ENCODE measurements around the gene HYKK. TPM values are rescaled to one million over a fixed set of nuclear protein-coding genes. Genes with fewer than 3 reads are reported as not detected.
"Not testable (repeated sequence)": the region's sequence is repeated elsewhere in the genome, so short reads cannot be mapped to it uniquely, and the experiment has no call there.

HYKK gene
- total RNA-seq, 1 donor from 2014 or later, result 4.3 TPM

- no peaks in the 10 kb centered on the region for H3K36me3 Mint-ChIP-seq (ENCODE audit: insufficient read depth)
- H3K27ac Mint-ChIP-seq, result no peak overlapping the region
- H3K4me1 Mint-ChIP-seq (ENCODE audit: low read depth), result peaks cover 6% of the 10 kb centered on the region
- no peak for DNase-seq (ENCODE audit: low spot score, unreplicated experiment)
- TF ChIP-seq CTCF (IDR thresholded peaks at IDR 0.05; ENCODE audit: unreplicated experiment), result no peak
- H3K9me3 Mint-ChIP-seq (ENCODE audit: low read depth), result no peaks in the 10 kb centered on the region
- H3K27me3 Mint-ChIP-seq, result no peaks in the 10 kb centered on the region
- H3K4me3 Mint-ChIP-seq (ENCODE audit: low read depth), result no peak overlapping the region
Observed at GRCh38 chr15:78533331-78533730, 26.0 kb downstream of the HYKK start.

GRCh38 chr15:78536134-78536533, 28.8 kb downstream of the HYKK start:
- Mint-ChIP-seq H3K4me3 (ENCODE audit: low read depth) (no peak overlapping the region), H3K4me1 (ENCODE audit: low read depth) (peaks cover 6% of the 10 kb centered on the region)

GRCh38 chr15:78537266-78537905, 30.0 kb downstream of the HYKK start:
- H3K4me3 Mint-ChIP-seq (ENCODE audit: low read depth), result no peak overlapping the region
- H3K27ac Mint-ChIP-seq, result no peak overlapping the region

More at GRCh38 chr15:78536134-78536533, 28.8 kb downstream of the HYKK start:
- H3K36me3 Mint-ChIP-seq (ENCODE audit: insufficient read depth), result no peaks in the 10 kb centered on the region
- TF ChIP-seq CTCF (IDR thresholded peaks at IDR 0.05; ENCODE audit: unreplicated experiment), result no peak
- H3K9me3 Mint-ChIP-seq (ENCODE audit: low read depth), result no peaks in the 10 kb centered on the region
- H3K27ac Mint-ChIP-seq, result no peak overlapping the region
- H3K27me3 Mint-ChIP-seq, result no peaks in the 10 kb centered on the region
- DNase-seq (ENCODE audit: low spot score, unreplicated experiment), result no peak

GRCh38 chr15:78538358-78538757, 31.0 kb downstream of the HYKK start:
- no peak for TF ChIP-seq CTCF (IDR thresholded peaks at IDR 0.05; ENCODE audit: unreplicated experiment)
- no peaks in the 10 kb centered on the region for H3K9me3 Mint-ChIP-seq (ENCODE audit: low read depth)
- no peaks in the 10 kb centered on the region for H3K27me3 Mint-ChIP-seq
- peaks cover 3% of the 10 kb centered on the region for H3K36me3 Mint-ChIP-seq (ENCODE audit: insufficient read depth)
- H3K27ac Mint-ChIP-seq, result no peak overlapping the region
- no peak for DNase-seq (ENCODE audit: low spot score, unreplicated experiment)
- peak overlapping the region; percentile 31 for H3K4me3 Mint-ChIP-seq (ENCODE audit: low read depth)
- peaks cover 15% of the 10 kb centered on the region for H3K4me1 Mint-ChIP-seq (ENCODE audit: low read depth)

More at GRCh38 chr15:78537266-78537905, 30.0 kb downstream of the HYKK start:
- Mint-ChIP-seq H3K27me3 (no peaks in the 10 kb centered on the region), H3K4me1 (ENCODE audit: low read depth) (peaks cover 13% of the 10 kb centered on the region), H3K9me3 (ENCODE audit: low read depth) (no peaks in the 10 kb centered on the region), H3K36me3 (ENCODE audit: insufficient read depth) (peaks cover 3% of the 10 kb centered on the region)
- no peak for DNase-seq (ENCODE audit: low spot score, unreplicated experiment)
- no peak for TF ChIP-seq CTCF (IDR thresholded peaks at IDR 0.05; ENCODE audit: unreplicated experiment)

GRCh38 chr15:78539464-78540140, 32.2 kb downstream of the HYKK start:
- H3K36me3 Mint-ChIP-seq (ENCODE audit: insufficient read depth); H3K27me3 Mint-ChIP-seq; H3K9me3 Mint-ChIP-seq (ENCODE audit: low read depth); DNase-seq (ENCODE audit: low spot score, unreplicated experiment): not testable (repeated sequence)
- Mint-ChIP-seq H3K4me3 (ENCODE audit: low read depth) (peak overlapping the region; percentile 100), H3K27ac (peak overlapping the region; percentile 99), H3K4me1 (ENCODE audit: low read depth) (peaks cover 15% of the 10 kb centered on the region)
